Measurements from ENCODE around the gene USP17L10. TPM values are rescaled to one million over a fixed set of nuclear protein-coding genes. Genes with fewer than 3 reads are reported as not detected.
"Not testable (repeated sequence)": the region's sequence is repeated elsewhere in the genome, so short reads cannot be mapped to it uniquely, and the experiment has no call there.

USP17L10 gene
- total RNA-seq (2011; cell fraction: chromatin; rRNA removed; ENCODE audit: low replicate concordance) = not detected in 2 replicates
- not detected in 2 replicates for total RNA-seq (2011; cell fraction: nucleolus; rRNA removed)
- not detected in 2 replicates for total RNA-seq (2011; cell fraction: nucleoplasm; rRNA removed)
- total RNA-seq (2014; rRNA removed) (not detected in 2 replicates), total RNA-seq (2014; rRNA removed; fragmentation: Illumina TruSeq; extraction: Trizol) (not detected in 2 replicates), total RNA-seq (2015; rRNA removed; fragmentation: Illumina TruSeq; extraction: Trizol) (not detected in 2 replicates), total RNA-seq (2021) (not detected in 2 replicates), polyA plus RNA-seq (2011; rRNA removed) (not detected in 2 replicates), polyA plus RNA-seq (2014; fragmentation: Illumina TruSeq; extraction: Trizol) (not detected in 2 replicates), polyA plus RNA-seq (2014; fragmentation: Nextera tagmentation; extraction: Ambion mirVana) (not detected), polyA plus RNA-seq (2014; rRNA removed) (not detected in 2 replicates), polyA minus RNA-seq (2011; rRNA and poly(A)+ RNA removed) (not detected in 2 replicates), Bru-seq, nascent RNA (not detected), BruChase-seq, experiment 1, labeled RNA remaining after a 2-hour chase (not detected), BruChase-seq, experiment 2, labeled RNA remaining after a 6-hour chase (not detected)
- polyA plus RNA-seq (2011; cell fraction: cytosol; rRNA removed) = not detected in 2 replicates
- polyA plus RNA-seq (2011; cell fraction: nucleus; rRNA removed) = not detected in 2 replicates
- polyA plus RNA-seq (2012) = not detected in 2 replicates
- polyA minus RNA-seq (2011; cell fraction: cytosol; rRNA and poly(A)+ RNA removed) = not detected in 2 replicates
- polyA minus RNA-seq (2011; cell fraction: nucleus; rRNA and poly(A)+ RNA removed) = not detected in 2 replicates
- long read RNA-seq, experiment 1 = 0 reads
- long read RNA-seq, experiment 2 = 0 reads
- long read RNA-seq, experiment 3 = 0 reads

GRCh38 chr4:9210357-9210756 is at the start of gene USP17L10:
Gene USP17L10 (plus strand): TSS chr4:9210657. CDS start chr4:9210657, 0 bp downstream.
- H3K4me1 ChIP-seq (replicated peaks in 1 of 2; ENCODE audit: control insufficient read depth in 2 of 2, insufficient read depth in 2 of 2, low read length in 2 of 2); BruUV-seq (replicated peaks); POLR2A ChIA-PET; ATAC-seq; H3K4me2 ChIP-seq (ENCODE audit: insufficient read depth, low read length); intact Hi-C loops (cut with micrococcal nuclease); DNase-seq (ENCODE audit: extremely low read depth in 1 of 4, low spot score in 3 of 4); CTCF ChIA-PET (ENCODE audit: low intra/inter-chr PET ratio); H3K9ac ChIP-seq (ENCODE audit: insufficient read depth in 1 of 2, low read depth in 2 of 2, low read length in 2 of 2); H3K36me3 ChIP-seq (ENCODE audit: control insufficient read depth, insufficient read depth, low read length); H3K4me3 ChIP-seq; H3K27me3 ChIP-seq (ENCODE audit: control insufficient read depth in 2 of 2, insufficient read depth in 2 of 2, low read length in 2 of 2); H3K27ac ChIP-seq (ENCODE audit: extremely low read depth, low read depth, low read length); H3K9me3 ChIP-seq (replicated peaks; ENCODE audit: control insufficient read depth, insufficient read depth, low read depth, low read length); FAIRE-seq; H3K79me2 ChIP-seq (ENCODE audit: control insufficient read depth, insufficient read depth, low read length); H4K20me1 ChIP-seq (replicated peaks; ENCODE audit: control insufficient read depth, insufficient read depth, low read length); H3K9me1 ChIP-seq (ENCODE audit: control insufficient read depth, insufficient read depth, low read length); in situ Hi-C loops (cut with MboI); H2AFZ ChIP-seq (ENCODE audit: low read depth, low read length): not testable (repeated sequence)
- WGBS (ENCODE audit: insufficient coverage, low coverage, missing lambda C conversion rate) = no CpG with 5 or more reads among the region's 13 CpGs

- ATAC-seq; H3K9me3 ChIP-seq (replicated peaks; ENCODE audit: control insufficient read depth, insufficient read depth, low read depth, low read length); H3K4me3 ChIP-seq; BruUV-seq (replicated peaks); POLR2A ChIA-PET; H3K27ac ChIP-seq (ENCODE audit: extremely low read depth, low read depth, low read length); H3K27me3 ChIP-seq (ENCODE audit: control insufficient read depth in 2 of 2, insufficient read depth in 2 of 2, low read length in 2 of 2); H4K20me1 ChIP-seq (replicated peaks; ENCODE audit: control insufficient read depth, insufficient read depth, low read length); intact Hi-C loops (cut with micrococcal nuclease); DNase-seq (ENCODE audit: extremely low read depth in 1 of 4, low spot score in 3 of 4); H3K4me1 ChIP-seq (replicated peaks in 1 of 2; ENCODE audit: control insufficient read depth in 2 of 2, insufficient read depth in 2 of 2, low read length in 2 of 2); CTCF ChIA-PET (ENCODE audit: low intra/inter-chr PET ratio); H3K9me1 ChIP-seq (ENCODE audit: control insufficient read depth, insufficient read depth, low read length); H3K9ac ChIP-seq (ENCODE audit: insufficient read depth in 1 of 2, low read depth in 2 of 2, low read length in 2 of 2); FAIRE-seq; in situ Hi-C loops (cut with MboI); H2AFZ ChIP-seq (ENCODE audit: low read depth, low read length); H3K4me2 ChIP-seq (ENCODE audit: insufficient read depth, low read length); H3K79me2 ChIP-seq (ENCODE audit: control insufficient read depth, insufficient read depth, low read length); H3K36me3 ChIP-seq (ENCODE audit: control insufficient read depth, insufficient read depth, low read length): not testable (repeated sequence)
- no CpG with 5 or more reads among the region's 8 CpGs for WGBS (ENCODE audit: insufficient coverage, low coverage, missing lambda C conversion rate)
Measured at GRCh38 chr4:9165990-9166389, 44.5 kb upstream of the USP17L10 start.

- POLR2A ChIA-PET; H2AFZ ChIP-seq (ENCODE audit: low read depth, low read length); CTCF ChIA-PET (ENCODE audit: low intra/inter-chr PET ratio); H3K9me1 ChIP-seq (ENCODE audit: control insufficient read depth, insufficient read depth, low read length); H3K9me3 ChIP-seq (replicated peaks; ENCODE audit: control insufficient read depth, insufficient read depth, low read depth, low read length); H3K79me2 ChIP-seq (ENCODE audit: control insufficient read depth, insufficient read depth, low read length); H3K4me1 ChIP-seq (replicated peaks in 1 of 2; ENCODE audit: control insufficient read depth in 2 of 2, insufficient read depth in 2 of 2, low read length in 2 of 2); H3K36me3 ChIP-seq (ENCODE audit: control insufficient read depth, insufficient read depth, low read length); intact Hi-C loops (cut with micrococcal nuclease); H3K27ac ChIP-seq (ENCODE audit: extremely low read depth, low read depth, low read length); H4K20me1 ChIP-seq (replicated peaks; ENCODE audit: control insufficient read depth, insufficient read depth, low read length); H3K27me3 ChIP-seq (ENCODE audit: control insufficient read depth in 2 of 2, insufficient read depth in 2 of 2, low read length in 2 of 2); ATAC-seq; H3K4me3 ChIP-seq; H3K4me2 ChIP-seq (ENCODE audit: insufficient read depth, low read length); BruUV-seq (replicated peaks); DNase-seq (ENCODE audit: extremely low read depth in 1 of 4, low spot score in 3 of 4); FAIRE-seq; H3K9ac ChIP-seq (ENCODE audit: insufficient read depth in 1 of 2, low read depth in 2 of 2, low read length in 2 of 2); in situ Hi-C loops (cut with MboI): not testable (repeated sequence)
- WGBS (ENCODE audit: insufficient coverage, low coverage, missing lambda C conversion rate) = no CpG with 5 or more reads among the region's 11 CpGs
Measured at GRCh38 chr4:9169791-9170459, 40.5 kb upstream of the USP17L10 start, which contains the start of gene FAM90A26. Gene FAM90A26 (plus strand): TSS chr4:9170409. CDS start chr4:9173173, 2,764 bp downstream.

Measured in K562 (cell line).